T-helper 2 cell (primary cell): Measurements from ENCODE around the gene POP7.
A peak's percentile ranks its signal among the peaks of the same experiment; 100 is the strongest.

Experiments
- DNase-seq, 5 experiments: peaks; one replicate each; pipeline versions ENCODE4 v3.0.0 to v3.0.0-alpha.2; 2012 to 2022

POP7 gene

DNA sequence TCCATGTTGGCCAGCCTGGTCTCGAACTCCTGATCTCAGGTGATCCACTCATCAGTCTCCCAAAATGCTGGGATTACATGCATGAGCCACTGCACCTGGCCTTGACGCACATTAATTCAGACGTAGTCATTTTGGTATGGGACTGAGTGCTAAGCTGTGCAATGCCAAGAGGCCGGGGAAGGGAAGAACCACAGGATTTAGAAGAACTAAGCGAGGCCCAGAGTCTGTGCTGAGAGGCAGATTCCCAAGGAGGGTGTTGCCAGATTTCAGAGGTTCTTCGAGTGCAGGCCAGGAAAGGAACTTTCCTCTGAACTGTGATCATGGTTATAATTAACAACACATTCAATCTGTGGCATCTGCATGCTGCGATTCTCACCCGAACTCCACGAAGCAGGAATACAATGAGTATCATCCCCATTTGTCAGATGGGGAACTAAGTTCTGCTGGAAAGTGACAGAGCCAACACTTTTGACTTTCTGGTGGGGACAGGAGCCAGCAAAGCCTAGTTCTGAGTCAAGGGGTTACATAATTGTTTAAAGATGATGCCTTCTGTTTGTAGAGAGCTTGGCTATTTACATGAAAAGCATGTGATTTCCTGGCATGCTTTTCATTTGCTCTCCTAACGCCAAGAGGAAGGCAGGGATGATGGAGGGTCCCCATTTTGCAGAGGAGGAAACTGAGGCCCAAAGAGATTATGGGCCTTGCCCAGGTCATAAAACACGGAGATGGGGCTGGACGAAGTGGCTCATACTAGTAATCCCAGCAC, 21.3 kb downstream of the POP7 start:
- no peak for DNase-seq

DNA sequence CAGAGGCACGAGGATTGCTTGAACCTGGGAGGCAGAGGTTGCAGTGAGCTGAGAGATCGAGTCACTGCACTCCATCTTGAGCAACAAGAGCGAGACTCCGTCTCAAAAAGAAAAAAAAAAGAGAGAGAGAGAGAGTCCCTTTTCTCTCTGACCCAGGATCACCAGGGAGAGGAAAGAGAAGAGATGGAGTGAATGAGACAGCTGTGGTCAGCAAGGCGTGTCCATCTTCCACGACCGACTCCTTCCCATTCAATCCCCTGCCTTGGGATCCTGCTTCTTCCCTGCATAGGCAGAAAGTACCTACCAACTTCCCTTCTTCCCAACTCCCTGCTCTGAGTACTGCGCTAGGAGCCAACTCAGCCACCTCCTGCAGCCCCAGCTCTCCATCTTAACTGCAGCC, 22.3 kb downstream of the POP7 start:
- DNase-seq = no peak

DNA sequence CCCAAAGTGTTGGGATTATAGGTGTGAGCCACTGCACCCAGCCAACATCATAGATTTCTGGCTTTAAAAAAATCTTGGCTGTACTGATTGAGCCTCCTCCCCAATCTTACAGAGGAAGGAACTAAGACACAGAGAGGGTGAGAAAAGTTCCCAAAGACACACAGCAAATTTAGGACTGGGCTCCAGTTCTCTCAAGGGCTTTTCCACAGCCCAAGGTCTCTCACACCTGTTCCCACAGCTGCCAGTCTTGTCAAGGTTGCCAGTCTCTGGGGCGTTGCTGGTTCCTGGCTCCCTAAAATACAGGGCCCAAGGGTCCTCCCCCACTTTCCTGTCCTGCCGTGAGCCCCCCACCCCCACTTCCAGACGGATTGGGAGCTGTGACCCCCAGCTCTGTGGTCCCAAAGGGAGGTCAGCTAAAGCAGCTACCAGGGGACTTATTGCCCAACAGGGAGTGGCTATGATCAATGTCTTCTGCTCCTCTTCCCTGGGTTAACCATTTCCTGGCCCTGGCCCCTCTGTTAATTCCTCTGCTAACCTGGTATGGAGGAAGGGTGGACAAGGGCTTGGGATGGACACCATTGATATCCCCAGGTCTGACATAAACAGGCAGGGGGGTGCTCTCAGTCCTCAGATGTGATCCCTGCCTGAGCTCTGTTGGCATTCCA, 24.3 kb downstream of the POP7 start:
- no peak for DNase-seq

DNA sequence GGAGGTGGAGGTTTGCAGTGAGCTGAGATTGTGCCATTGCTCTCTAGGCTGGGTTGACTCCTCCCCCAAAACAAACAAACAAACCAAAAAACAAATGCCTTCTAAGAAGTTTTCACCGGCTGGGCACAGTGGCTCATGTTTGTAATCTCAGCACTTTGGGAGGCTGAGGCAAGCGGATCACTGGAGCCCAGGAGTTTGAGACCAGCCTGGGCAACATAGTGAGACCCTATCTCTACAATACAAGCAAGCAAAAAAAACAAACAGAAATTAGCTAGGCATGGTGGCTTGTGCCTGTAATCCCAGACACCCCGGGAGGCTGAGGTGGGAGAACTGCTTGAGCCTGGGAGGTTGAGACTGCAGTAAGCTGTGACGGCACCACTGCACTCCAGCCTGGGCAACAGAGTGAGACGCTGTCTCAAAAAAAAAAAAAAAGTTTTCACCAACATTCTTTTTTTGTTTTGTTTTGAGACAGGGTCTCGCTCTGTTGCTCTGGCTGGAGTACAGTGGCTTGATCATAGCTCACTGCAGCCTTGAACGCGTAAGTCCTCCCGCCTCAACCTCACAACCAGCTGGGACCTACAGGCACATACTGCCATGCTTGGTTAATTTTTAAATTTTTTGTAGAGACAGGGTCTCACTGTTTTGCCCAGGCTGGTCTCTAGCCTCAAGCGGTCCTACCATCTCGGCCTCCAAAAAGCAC, 26.2 kb downstream of the POP7 start:
- DNase-seq = no peak

DNA sequence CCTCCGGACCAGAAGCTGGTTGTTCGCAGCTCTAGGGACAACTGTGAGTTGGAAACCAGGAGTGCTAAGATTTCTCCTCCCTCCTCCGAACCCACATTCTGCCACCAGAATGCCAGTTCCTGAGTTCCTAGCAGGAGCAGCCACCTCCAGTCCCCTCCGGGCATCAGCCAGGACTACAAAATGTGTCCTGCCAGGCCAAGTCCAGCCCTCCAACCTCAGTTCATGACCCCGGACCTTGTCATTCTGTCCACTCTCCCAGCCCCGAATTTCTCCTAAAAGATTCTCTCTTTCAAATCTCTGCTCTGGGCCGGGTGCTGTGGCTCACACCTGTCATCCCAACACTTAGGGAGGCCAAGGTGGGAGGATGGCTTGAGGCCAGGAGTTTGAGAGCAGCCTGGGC, 29.8 kb downstream of the POP7 start:
- no peak for DNase-seq

DNA sequence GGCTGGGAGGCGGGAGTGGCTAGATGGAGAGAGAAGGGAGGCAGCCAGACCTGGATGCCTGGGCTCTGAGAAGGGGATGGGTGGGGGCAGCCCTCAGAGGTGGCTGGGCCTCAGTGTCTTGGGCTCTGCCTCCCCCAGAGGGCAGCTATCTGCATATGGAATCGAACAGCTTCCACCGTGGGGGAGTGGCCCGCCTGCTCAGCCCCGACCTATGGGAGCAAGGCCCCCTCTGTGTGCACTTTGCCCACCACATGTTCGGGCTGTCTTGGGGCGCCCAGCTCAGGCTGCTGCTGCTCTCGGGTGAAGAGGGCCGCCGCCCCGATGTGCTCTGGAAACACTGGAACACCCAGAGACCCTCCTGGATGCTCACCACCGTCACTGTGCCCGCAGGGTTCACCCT, 30.8 kb downstream of the POP7 start:
- no peak for DNase-seq

DNA sequence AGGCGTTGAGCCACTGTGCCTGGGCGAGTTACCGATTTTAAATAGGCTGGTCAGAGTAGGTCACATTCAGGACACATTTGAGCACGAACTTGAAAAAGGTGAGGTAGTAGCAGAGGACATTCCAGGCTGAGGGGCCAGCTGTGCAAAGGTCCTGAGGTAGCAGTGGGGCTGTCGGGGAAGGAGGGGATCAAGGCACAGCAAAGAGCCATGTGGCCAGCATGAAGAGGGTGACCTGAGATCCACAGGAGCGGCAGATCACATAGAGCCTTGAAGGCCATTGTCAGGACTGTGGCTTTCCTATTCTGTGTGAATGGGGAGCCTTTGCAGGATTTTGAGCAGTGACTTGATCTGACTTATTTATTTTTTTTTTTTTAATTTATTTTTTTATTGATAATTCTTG, 34.0 kb downstream of the POP7 start:
- DNase-seq = no peak

DNA sequence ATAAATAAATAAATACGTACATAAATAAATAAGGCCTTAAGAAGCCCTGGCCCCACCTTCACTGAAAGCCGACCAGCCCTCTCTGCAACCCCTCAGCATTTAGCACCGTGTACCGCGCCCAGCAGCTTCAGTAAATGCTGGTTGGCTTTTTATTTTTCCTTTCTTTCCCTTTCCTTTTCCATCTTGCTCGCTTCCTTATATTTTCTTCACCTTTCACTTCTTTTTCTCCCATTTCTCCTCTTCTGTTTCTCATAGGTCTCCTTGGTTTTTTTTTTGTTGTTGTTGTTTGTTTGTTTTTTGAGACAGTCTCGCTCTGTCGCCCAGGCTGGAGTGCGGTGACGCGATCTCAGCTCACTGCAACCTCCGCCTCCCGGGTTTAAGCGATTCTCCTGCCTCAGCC, 38.7 kb downstream of the POP7 start:
- no peak for DNase-seq

DNA sequence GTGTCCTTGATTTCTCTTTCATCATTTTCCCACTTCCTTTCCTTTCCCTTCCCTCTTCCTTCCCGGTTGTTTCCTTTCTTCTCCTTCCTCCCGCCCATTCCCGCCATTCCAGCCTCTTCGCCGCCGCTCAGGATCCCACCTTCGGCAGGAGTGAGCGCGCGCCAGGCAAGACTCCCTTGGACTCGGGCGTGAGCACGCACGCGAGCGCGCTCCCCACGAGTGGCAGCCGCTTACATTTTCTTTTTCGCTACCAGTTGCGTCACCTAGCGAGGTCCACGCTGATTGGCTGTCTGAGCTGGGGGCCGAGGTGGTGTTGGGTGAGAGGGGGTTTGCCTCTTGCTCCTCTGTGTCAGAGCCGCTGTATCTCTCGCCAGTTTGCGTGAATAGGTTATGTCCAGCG, 39.3 kb downstream of the POP7 start:
- DNase-seq = peak in 1 of 5 experiments; percentile 22

DNA sequence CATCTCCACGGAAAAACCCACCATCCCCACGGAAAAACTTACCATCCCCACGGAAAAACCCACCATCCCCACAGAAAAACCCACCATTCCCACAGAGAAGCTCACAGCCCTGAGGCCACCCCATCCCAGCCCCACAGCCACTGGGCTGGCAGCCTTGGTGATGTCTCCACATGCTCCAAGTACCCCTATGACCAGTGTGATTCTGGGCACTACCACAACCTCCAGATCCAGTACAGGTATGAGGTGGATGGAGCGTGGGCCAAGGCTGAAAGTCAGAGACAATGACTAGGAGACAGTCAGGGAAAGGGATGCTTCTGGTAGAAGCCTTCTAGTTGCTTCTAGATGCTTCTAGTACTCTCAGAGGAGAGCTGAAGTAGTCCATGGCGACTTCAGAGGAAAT, 47.1 kb downstream of the POP7 start:
- DNase-seq = peak in 1 of 5 experiments; percentile 13

DNA sequence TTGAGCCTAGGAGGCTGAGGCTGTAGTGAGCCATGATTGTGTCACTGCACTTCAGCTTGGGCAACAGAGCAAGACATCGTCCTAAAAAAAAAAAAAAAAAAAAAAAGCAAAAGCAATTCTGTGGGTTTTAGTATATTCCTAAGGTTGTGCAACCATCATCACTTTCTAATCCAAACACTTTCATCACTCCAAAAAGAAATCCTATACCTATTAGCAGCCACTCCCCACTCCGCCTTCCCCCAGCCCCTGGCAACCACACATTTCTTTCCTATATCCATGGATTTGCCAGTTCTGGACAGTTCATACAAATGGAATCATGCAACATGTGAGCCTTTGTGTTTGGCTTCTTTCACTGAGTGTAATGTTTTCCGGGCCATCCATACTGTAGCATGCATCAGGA, 47.8 kb downstream of the POP7 start:
- DNase-seq = no peak
